Gastroesophageal sphincter (tissue), 3 donors: ENCODE measurements around the gene CSMD2.

Experiments used
- POLR2A ChIP-seq, 2 donors: fragments of 450-650 bp; IDR thresholded peaks; one replicate each; pipeline ENCODE4 v1.6.1; 2017; ENCODE audit warnings: antibody characterized with exemption in 2 of 2, mild to moderate bottlenecking in 2 of 2, moderate library complexity in 1 of 2
- POLR2AphosphoS5 ChIP-seq: sonication (generic); formaldehyde crosslinking; IDR thresholded peaks from one replicate; pipeline ENCODE4 v1.6.1; 2017; ENCODE audit warnings: antibody characterized with exemption
- TF ChIP-seq, protein P1 (sequence below), 4 experiments: fragments of 200-600 bp in 2 of 4; fragments of 450-650 bp in 2 of 4; sonication (generic) in 1 of 4; IDR thresholded peaks; one replicate each; pipeline ENCODE4 v1.5.1; 2017 to 2019; ENCODE audit warnings: antibody characterized with exemption in 4 of 4, mild to moderate bottlenecking in 2 of 4, moderate library complexity in 2 of 4

DNA sequence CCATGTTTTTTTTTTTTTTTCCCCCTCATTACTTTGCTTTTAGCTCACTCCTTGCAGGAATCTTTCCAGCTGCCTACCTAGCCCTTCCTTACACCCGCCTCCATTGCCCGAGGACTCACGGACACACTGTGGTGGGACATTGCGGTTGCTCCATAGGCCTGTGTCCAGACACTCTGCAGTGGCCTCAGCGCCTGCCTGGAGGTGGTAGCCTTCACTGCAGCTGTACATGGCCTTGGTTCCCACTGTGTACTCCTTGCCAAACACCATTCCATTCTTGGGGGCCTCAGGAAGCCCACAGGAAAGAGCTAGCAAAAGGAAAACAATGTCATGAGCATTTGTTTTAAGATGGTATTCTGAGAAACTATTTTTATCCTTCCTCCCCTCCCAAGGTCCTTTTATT lies 592.6 kb downstream of the CSMD2 start:
- TF ChIP-seq POLR2A (IDR thresholded peaks at IDR 0.05) (no peak), POLR2AphosphoS5 (no peak)
- TF ChIP-seq, protein P1, sequence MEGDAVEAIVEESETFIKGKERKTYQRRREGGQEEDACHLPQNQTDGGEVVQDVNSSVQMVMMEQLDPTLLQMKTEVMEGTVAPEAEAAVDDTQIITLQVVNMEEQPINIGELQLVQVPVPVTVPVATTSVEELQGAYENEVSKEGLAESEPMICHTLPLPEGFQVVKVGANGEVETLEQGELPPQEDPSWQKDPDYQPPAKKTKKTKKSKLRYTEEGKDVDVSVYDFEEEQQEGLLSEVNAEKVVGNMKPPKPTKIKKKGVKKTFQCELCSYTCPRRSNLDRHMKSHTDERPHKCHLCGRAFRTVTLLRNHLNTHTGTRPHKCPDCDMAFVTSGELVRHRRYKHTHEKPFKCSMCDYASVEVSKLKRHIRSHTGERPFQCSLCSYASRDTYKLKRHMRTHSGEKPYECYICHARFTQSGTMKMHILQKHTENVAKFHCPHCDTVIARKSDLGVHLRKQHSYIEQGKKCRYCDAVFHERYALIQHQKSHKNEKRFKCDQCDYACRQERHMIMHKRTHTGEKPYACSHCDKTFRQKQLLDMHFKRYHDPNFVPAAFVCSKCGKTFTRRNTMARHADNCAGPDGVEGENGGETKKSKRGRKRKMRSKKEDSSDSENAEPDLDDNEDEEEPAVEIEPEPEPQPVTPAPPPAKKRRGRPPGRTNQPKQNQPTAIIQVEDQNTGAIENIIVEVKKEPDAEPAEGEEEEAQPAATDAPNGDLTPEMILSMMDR (IDR thresholded peaks at IDR 0.05), result no peak
